Measurements from ENCODE around the gene AUNIP.

DNA sequence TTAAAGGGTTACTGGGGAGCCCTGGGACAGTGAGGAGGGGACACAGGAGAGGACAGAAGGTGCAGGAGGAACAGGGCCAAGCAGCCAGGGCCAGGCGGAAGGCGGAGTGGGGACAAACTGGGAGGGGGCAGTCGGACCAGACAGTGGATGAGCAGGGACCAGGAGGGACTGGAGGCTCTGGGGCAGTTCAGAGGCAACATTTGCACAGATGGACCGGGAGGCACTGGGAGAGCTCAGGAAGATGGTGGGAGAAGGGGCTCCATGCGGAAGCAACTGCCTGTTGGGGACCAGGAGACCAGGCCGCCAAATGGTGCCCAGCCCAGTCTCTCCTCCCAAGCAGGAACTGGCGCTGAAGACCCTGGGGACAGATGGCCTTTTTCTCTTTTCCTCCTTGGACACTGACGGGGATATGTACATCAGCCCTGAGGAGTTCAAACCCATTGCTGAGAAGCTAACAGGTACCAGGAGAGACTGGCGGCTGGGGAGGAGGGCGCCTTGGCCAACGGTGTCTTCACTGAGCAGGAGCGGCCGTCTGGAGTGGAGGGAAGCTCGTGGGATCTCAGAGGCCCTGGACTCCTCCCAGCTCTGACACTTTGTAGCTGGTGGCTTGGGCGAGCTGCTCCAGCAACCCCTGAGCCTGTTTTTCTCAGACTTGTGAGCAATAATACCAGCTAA lies 58.4 kb downstream of the AUNIP start:
- no peak for TF ChIP-seq YY1 (IDR thresholded peaks at IDR 0.05; ENCODE audit: insufficient read depth, insufficient read length)
- no peak for TF ChIP-seq ZNF274 (IDR thresholded peaks at IDR 0.05; ENCODE audit: low read depth, low read length)
- TF ChIP-seq SUZ12 (IDR thresholded peaks at IDR 0.05; ENCODE audit: extremely low read depth, insufficient read depth, insufficient read length) = no peak
